Measurements from ENCODE around the gene DOCK4.

Gene DOCK4

DNA sequence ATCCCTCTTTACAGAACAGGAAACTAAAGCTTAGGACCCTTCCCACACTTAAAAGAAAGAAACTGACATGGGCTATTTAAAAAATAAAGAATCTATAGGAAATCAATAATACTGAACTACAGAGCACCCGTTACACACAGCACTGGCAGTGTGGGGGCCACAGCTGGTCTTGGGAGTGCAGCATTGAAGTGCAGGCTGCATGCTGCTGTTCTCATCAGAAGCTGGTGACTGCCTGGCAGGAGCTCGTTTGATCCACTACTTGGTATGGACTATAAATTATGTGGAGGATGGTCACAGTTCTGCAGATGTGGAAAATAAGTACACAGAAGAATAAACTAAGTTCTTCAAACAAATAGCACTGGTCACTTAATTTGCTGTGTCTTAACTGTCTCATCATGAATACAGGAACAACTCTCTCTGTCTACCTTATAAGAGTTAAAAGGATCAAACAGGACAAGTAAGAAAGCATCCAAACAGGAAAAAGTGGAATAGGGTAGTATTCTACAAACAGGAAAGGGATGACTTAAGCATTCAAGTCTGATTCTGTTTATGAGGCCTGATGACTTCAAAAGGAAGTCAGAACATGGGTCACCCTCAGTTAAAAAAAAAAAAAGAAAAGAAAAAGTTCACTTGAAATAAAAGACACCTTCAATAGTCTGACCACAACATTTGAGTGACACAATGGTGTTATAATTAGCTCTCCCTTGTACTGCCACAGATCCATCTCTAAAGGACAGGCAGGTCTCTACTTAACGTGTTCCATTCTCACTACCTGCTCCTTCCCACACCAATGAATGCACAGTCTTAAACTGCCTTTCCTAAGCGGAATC, 21.0 kb downstream of the DOCK4 start:
- Histone ChIP-seq H3K27ac (replicated peaks) (no peak overlapping the region), H3K27me3 (ENCODE audit: insufficient read depth, poor library complexity, severe bottlenecking) (no peaks in the 10 kb centered on the region), H3K4me3 (replicated peaks; ENCODE audit: insufficient read depth, low read length) (no peak overlapping the region)
- no peak for DNase-seq (ENCODE audit: low read depth in 1 of 2, low spot score in 1 of 2)
- TF ChIP-seq, protein P1, sequence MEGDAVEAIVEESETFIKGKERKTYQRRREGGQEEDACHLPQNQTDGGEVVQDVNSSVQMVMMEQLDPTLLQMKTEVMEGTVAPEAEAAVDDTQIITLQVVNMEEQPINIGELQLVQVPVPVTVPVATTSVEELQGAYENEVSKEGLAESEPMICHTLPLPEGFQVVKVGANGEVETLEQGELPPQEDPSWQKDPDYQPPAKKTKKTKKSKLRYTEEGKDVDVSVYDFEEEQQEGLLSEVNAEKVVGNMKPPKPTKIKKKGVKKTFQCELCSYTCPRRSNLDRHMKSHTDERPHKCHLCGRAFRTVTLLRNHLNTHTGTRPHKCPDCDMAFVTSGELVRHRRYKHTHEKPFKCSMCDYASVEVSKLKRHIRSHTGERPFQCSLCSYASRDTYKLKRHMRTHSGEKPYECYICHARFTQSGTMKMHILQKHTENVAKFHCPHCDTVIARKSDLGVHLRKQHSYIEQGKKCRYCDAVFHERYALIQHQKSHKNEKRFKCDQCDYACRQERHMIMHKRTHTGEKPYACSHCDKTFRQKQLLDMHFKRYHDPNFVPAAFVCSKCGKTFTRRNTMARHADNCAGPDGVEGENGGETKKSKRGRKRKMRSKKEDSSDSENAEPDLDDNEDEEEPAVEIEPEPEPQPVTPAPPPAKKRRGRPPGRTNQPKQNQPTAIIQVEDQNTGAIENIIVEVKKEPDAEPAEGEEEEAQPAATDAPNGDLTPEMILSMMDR (IDR thresholded peaks at IDR 0.05; ENCODE audit: insufficient read depth, low read length), result no peak
- TF ChIP-seq POLR2AphosphoS5 (IDR thresholded peaks at IDR 0.05; ENCODE audit: low read depth), result no peak
- TF ChIP-seq GABPA (IDR thresholded peaks at IDR 0.05; ENCODE audit: low read depth), result no peak
- TF ChIP-seq SPI1 (IDR thresholded peaks at IDR 0.05; ENCODE audit: borderline replicate concordance, low read depth), result no peak
- TF ChIP-seq, protein P2, sequence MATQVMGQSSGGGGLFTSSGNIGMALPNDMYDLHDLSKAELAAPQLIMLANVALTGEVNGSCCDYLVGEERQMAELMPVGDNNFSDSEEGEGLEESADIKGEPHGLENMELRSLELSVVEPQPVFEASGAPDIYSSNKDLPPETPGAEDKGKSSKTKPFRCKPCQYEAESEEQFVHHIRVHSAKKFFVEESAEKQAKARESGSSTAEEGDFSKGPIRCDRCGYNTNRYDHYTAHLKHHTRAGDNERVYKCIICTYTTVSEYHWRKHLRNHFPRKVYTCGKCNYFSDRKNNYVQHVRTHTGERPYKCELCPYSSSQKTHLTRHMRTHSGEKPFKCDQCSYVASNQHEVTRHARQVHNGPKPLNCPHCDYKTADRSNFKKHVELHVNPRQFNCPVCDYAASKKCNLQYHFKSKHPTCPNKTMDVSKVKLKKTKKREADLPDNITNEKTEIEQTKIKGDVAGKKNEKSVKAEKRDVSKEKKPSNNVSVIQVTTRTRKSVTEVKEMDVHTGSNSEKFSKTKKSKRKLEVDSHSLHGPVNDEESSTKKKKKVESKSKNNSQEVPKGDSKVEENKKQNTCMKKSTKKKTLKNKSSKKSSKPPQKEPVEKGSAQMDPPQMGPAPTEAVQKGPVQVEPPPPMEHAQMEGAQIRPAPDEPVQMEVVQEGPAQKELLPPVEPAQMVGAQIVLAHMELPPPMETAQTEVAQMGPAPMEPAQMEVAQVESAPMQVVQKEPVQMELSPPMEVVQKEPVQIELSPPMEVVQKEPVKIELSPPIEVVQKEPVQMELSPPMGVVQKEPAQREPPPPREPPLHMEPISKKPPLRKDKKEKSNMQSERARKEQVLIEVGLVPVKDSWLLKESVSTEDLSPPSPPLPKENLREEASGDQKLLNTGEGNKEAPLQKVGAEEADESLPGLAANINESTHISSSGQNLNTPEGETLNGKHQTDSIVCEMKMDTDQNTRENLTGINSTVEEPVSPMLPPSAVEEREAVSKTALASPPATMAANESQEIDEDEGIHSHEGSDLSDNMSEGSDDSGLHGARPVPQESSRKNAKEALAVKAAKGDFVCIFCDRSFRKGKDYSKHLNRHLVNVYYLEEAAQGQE (IDR thresholded peaks at IDR 0.05; ENCODE audit: insufficient replicate concordance, low read depth), result no peak

DNA sequence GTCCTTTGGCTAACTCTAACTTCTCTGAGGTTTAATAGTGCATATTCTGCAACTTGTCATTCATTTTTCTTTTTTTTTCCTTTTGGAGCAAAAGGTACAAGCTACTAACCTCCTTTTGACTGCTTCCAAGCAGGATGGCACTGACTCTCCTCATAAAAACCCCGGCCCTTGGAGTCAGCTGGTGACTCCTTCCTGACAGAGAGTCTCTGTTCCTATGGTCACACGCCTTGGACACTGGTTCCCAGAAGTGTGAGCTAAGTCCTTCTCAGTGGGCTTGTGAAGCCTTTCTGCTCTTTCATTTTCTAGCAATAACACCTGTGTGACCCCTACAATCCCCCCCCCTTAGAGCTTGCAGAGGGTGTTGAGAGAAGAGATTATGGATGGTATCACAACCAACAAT, 21.7 kb downstream of the DOCK4 start:
- Histone ChIP-seq H3K4me3 (replicated peaks; ENCODE audit: insufficient read depth, low read length) (no peak overlapping the region), H3K27me3 (ENCODE audit: insufficient read depth, poor library complexity, severe bottlenecking) (no peaks in the 10 kb centered on the region)
- TF ChIP-seq, protein P2 (IDR thresholded peaks at IDR 0.05; ENCODE audit: insufficient replicate concordance, low read depth), result no peak
- TF ChIP-seq GABPA (IDR thresholded peaks at IDR 0.05; ENCODE audit: low read depth), result no peak
- no peak for TF ChIP-seq SPI1 (IDR thresholded peaks at IDR 0.05; ENCODE audit: borderline replicate concordance, low read depth)
- no peak for TF ChIP-seq POLR2AphosphoS5 (IDR thresholded peaks at IDR 0.05; ENCODE audit: low read depth)
- TF ChIP-seq, protein P1 (IDR thresholded peaks at IDR 0.05; ENCODE audit: insufficient read depth, low read length), result no peak

DNA sequence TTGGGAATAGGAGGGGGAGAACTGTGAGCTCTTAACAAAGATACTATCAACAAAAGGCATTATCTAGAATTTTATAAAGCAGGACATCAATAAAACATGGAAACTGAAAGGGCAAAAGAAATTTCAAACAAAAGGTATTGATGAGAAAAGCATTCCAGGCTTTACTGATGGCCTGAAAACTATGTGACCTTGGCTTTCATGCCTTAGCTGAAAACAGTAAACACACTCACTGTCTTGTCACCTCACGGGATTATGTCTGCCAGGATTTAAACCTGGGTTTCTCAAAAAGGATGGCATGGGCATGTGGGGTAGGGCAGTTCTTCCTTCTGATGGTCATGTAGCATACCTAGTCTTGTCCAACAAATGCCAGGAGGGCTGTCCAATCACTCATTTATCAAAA, 22.9 kb downstream of the DOCK4 start:
- no peak for TF ChIP-seq SPI1 (IDR thresholded peaks at IDR 0.05; ENCODE audit: borderline replicate concordance, low read depth)
- no peak for DNase-seq (ENCODE audit: low read depth in 1 of 2, low spot score in 1 of 2)
- Histone ChIP-seq H3K4me3 (replicated peaks; ENCODE audit: insufficient read depth, low read length) (no peak overlapping the region), H3K27ac (replicated peaks) (no peak overlapping the region), H3K27me3 (ENCODE audit: insufficient read depth, poor library complexity, severe bottlenecking) (no peaks in the 10 kb centered on the region)

More for the DNA sequence above, 21.7 kb downstream of the DOCK4 start:
- no peak overlapping the region for H3K27ac ChIP-seq (replicated peaks)
- no peak for DNase-seq (ENCODE audit: low read depth in 1 of 2, low spot score in 1 of 2)

DNA sequence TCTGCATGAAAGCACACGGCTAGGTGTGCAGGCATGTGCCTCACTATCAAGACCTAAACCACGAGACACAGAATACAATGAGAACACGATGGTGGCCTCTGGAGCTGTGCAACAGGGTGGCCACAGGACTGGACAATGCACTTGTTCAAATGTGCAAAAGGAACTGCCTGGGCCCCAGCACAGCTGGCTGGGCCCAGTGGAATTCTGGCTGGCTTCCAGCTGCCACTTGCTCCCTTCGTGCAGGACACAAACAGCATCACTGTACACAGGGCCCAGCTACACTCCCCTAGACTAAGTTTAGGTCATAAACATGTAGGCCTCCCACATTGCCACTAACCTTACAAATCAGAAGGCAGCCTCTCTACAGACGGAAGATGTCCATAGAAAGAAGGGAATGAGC, 23.4 kb downstream of the DOCK4 start:
- no peak for DNase-seq (ENCODE audit: low read depth in 1 of 2, low spot score in 1 of 2)
- Histone ChIP-seq H3K27ac (replicated peaks) (no peak overlapping the region), H3K27me3 (ENCODE audit: insufficient read depth, poor library complexity, severe bottlenecking) (no peaks in the 10 kb centered on the region), H3K4me3 (replicated peaks; ENCODE audit: insufficient read depth, low read length) (no peak overlapping the region)
- TF ChIP-seq, protein P1 (IDR thresholded peaks at IDR 0.05; ENCODE audit: insufficient read depth, low read length), result no peak
- TF ChIP-seq SPI1 (IDR thresholded peaks at IDR 0.05; ENCODE audit: borderline replicate concordance, low read depth) (no peak), GABPA (IDR thresholded peaks at IDR 0.05; ENCODE audit: low read depth) (no peak)
